CD4-positive, alpha-beta T cell treated with Interleukin-21 for 1 hour (primary cell): Measurements from ENCODE around the gene UST.
"Not testable (repeated sequence)": the region's sequence is repeated elsewhere in the genome, so short reads cannot be mapped to it uniquely, and the experiment has no call there.

Experiments
- DNase-seq: peaks from one replicate; pipeline ENCODE4 v3.0.0-alpha.2; 2020

Gene UST

GRCh38 chr6:149016716-149017115 lies 269.9 kb downstream of the UST start:
- no peak for DNase-seq

- no peak for DNase-seq
These were observed 273.5 kb downstream of the UST start for GRCh38 chr6:149020319-149020718.

- no peak for DNase-seq
These were observed 277.5 kb downstream of the UST start for GRCh38 chr6:149024361-149024760.

GRCh38 chr6:149025061-149025460 lies 278.2 kb downstream of the UST start:
- no peak for DNase-seq

GRCh38 chr6:149026530-149026942 lies 279.7 kb downstream of the UST start:
- DNase-seq = peak; percentile 38

- no peak for DNase-seq
These were observed 280.7 kb downstream of the UST start for GRCh38 chr6:149027484-149027883.

GRCh38 chr6:149028767-149029405 lies 282.1 kb downstream of the UST start:
- peak; percentile 85 for DNase-seq

- peak; percentile 31 for DNase-seq
These were observed 284.5 kb downstream of the UST start for GRCh38 chr6:149031201-149031858.

- peak; percentile 24 for DNase-seq
These were observed 285.2 kb downstream of the UST start for GRCh38 chr6:149031859-149032598.

GRCh38 chr6:149032599-149033405 lies 286.0 kb downstream of the UST start:
- peak; percentile 33 for DNase-seq

GRCh38 chr6:149033454-149033853 lies 286.6 kb downstream of the UST start:
- DNase-seq = no peak

GRCh38 chr6:149035766-149036165 lies 288.9 kb downstream of the UST start:
- DNase-seq = no peak

- no peak for DNase-seq
These were observed 290.3 kb downstream of the UST start for GRCh38 chr6:149037051-149037671.

GRCh38 chr6:149039025-149039424 lies 292.2 kb downstream of the UST start:
- not testable (repeated sequence) for DNase-seq

GRCh38 chr6:149041953-149042352 lies 295.1 kb downstream of the UST start:
- no peak for DNase-seq

GRCh38 chr6:149043476-149044130 lies 296.8 kb downstream of the UST start:
- DNase-seq = no peak

GRCh38 chr6:149044528-149044927 lies 297.7 kb downstream of the UST start:
- DNase-seq = no peak

- DNase-seq = peak; percentile 38
These were observed 298.6 kb downstream of the UST start for GRCh38 chr6:149045404-149045803.

GRCh38 chr6:149046164-149046821 lies 299.5 kb downstream of the UST start:
- DNase-seq = no peak

- DNase-seq = peak; percentile 29
These were observed 300.0 kb downstream of the UST start for GRCh38 chr6:149046822-149047246.

GRCh38 chr6:149049230-149049629 lies 302.4 kb downstream of the UST start:
- no peak for DNase-seq
